ENCODE data around the gene CLOCK. TPM values are rescaled to one million over a fixed set of nuclear protein-coding genes. Genes with fewer than 3 reads are reported as not detected.

The CLOCK gene
- total RNA-seq, 1 experiment from 2014 or later, result 36.6 TPM

DNA sequence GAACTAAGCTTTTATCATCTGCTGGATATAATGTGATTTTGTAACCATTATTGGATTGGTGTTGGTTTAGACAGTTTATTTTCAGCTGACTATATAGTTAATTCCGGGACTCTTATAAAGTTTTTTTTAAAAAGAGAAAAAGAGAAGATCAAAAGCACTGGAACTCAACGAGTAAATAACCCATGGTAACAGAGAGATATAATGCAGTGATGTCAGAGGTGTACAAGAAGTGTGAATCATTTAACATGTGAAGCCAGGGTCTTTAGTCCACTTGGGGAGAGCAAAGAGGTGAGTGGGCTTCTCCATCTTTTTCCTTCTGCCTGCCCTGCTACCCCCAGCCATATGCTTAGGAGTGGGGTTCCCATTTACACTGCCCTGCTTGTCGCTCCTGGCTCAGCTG lies 147.7 kb downstream of the CLOCK start:
- DNase-seq, result no peak
- no peak overlapping the region for H3K27ac ChIP-seq
- H3K27me3 ChIP-seq, result no peaks in the 10 kb centered on the region
- no peaks in the 10 kb centered on the region for H3K9me3 ChIP-seq (replicated peaks)
- no peak overlapping the region for H3K4me3 ChIP-seq
- peaks cover 33% of the 10 kb centered on the region for H3K36me3 ChIP-seq
- peaks cover 14% of the 10 kb centered on the region for H3K4me1 ChIP-seq

DNA sequence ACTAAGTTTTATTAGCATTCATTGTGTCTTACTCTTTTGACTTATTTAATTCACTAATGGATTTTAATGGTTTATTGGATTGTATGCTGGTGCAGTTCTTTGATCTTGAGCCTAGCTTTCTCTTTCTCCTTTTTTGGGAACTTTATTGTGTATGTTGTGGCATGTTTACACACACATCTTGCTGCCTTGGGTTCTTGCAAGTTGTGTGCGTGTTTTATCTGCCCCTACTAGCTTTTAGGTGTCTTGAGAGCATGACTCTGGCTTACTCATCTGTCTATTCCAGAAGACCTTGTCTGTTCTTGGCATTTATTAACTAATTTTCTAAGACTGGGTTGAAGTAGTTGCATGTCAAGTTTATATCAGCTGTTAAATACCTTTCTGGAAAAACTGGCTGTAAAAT lies 148.2 kb downstream of the CLOCK start:
- Histone ChIP-seq H3K9me3 (replicated peaks) (no peaks in the 10 kb centered on the region), H3K4me1 (peaks cover 18% of the 10 kb centered on the region), H3K27me3 (no peaks in the 10 kb centered on the region), H3K36me3 (peaks cover 30% of the 10 kb centered on the region), H3K27ac (no peak overlapping the region), H3K4me3 (peak overlapping the region; percentile 95)
- no peak for DNase-seq

DNA sequence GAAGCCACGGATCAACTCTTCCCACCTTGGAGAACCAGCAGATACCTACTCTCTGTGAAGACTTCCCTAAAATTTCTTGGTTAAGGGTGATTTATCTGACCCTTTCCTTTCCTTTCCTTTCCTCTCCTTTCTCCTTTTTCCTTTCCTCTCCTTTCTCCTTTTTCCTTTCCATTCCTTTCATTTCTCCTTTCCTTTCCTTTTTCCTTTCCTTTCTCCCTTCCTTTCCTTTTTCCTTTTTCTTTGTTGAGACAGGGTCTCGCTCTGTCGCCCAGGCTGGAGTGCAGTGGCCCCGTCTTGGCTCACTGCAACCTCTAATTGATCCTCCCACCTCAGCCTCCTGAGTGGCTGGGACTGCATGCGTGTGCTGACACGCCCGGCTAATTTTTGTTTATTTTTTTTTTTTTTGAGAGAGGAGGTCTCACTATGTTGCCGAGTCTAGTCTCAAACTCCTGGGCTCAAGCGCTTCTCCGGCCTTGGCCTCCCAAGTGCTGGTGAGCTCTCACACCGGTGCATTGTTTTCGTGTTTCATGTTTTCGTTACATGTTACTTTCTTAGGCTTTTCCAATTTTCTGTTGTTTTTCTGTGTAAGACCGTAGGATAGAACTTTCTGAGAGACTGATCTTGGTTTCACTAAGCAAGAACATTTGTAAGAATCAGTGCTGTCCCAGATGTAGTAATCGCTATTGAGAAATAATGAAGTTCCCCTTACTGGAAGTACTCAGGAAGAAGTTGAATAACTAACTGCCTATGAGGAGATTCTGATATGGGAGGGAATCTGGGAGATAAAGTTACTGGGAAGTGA lies 149.0 kb downstream of the CLOCK start:
- H3K27ac ChIP-seq, result no peak overlapping the region; the same call in 1 of the 2 replicates
- peak in 1 of 2 experiments; percentile 28 for DNase-seq
- no peaks in the 10 kb centered on the region for H3K27me3 ChIP-seq
- H3K4me1 ChIP-seq, result peaks cover 24% of the 10 kb centered on the region
- H3K36me3 ChIP-seq, result peaks cover 25% of the 10 kb centered on the region
- no peaks in the 10 kb centered on the region for H3K9me3 ChIP-seq (replicated peaks)
- peak overlapping the region; percentile 95 for H3K4me3 ChIP-seq

DNA sequence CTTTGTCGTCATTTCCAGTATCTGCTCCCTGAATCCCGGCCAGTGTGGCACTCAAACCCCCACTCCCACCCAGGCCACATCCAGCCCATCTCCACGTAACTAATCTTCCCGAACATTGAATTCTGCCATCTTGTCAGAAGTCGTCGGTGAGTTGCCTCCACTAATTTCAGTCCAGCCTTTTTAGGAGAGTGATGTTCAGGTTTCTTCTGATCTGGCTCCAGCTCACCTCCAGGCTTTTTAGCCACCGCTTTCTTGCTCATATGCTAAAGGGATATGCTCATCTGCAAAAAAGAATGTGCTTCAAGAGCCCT lies 149.6 kb downstream of the CLOCK start:
- Histone ChIP-seq H3K27me3 (no peaks in the 10 kb centered on the region), H3K4me1 (peaks cover 24% of the 10 kb centered on the region), H3K9me3 (replicated peaks) (no peaks in the 10 kb centered on the region), H3K27ac (peak overlapping the region; percentile 75), H3K36me3 (peaks cover 25% of the 10 kb centered on the region), H3K4me3 (peak overlapping the region; percentile 95)
- peak in 1 of 2 experiments; percentile 42 for DNase-seq

DNA sequence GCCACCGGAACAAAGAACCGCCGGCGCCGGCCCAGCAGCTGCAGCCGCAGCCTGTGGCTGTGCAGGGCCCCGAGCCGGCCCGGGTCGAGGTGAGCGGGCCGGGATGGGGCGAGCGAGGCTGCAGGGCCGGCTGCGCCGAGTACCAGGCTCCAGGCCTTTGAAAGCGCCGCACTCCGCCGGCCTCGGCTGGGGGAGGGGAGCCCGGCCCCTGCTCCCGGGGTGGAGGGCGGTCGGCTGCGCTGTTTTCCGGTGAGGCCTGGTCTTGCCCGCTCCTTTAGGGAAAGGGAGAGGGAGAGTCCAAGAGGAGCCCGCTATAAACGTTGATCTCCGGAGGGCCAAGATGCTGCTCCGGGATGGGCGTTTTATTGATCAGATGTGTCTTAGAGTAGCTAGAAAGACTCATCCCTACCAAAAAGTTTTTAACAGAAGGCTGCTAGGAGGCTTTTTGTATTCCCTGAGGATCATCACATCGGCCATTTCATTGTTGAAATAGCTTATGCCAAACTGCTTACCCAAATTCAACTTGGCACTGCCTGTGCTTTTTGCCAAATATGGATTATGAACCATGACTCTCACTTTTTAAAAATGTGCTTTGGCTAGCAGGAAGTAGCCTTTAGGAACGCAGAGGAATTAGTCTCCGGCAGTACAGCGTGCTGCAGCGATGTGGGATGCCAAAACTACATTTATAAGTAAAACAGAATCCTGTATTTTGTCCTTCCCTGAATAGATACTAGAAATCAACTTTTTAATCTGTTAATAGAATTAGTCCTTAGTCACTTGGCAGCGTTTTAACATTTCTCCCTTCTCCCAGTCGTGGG lies 150.2 kb downstream of the CLOCK start:
- H3K9me3 ChIP-seq (replicated peaks), result no peaks in the 10 kb centered on the region
- H3K27me3 ChIP-seq, result no peaks in the 10 kb centered on the region
- H3K4me1 ChIP-seq, result peaks cover 24% of the 10 kb centered on the region
- peaks cover 23% of the 10 kb centered on the region for H3K36me3 ChIP-seq
- DNase-seq, result peak; percentile 62 to 69
- H3K4me3 ChIP-seq, result peak overlapping the region; percentile 95
- H3K27ac ChIP-seq, result peak overlapping the region; percentile 75

DNA sequence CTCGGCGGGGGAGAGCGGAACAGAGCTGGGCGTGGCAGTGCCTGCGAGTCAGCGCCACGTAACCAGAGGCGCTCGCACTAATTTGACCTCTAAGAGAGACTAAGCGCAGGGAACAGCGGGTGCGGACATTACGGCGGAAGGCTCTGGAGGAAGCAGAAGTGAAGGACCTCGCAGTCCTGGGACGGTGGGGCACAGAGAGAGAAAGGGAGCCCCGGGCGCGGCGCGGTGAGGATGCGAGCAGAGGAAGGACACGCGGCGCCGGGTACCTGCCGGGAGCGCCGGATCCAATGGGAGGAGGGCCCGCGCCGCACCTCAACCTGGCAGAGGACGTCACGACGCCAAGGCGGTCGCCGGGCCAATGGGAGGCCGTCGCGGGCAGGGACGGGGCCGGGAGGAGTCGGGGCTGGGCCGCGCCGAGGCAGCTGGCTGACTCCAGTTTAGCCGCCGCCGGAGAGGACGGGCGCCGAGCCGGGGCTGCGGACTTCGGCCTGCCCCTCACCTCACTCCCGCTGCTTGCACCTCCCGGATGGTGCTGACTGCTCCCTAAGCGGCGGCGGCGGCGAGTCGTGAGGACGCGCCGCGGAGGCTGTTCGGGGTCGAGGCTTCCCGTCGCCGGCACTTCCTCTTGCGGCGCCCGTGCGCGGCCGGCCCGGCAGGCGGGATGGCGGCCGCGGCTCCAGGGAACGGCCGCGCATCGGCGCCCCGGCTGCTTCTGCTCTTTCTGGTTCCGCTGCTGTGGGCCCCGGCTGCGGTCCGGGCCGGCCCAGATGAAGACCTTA lies 151.0 kb downstream of the CLOCK start, which contains the start of gene TMEM165:
TMEM165 (plus strand) TSS at position 429 of the 779 bp plus-strand sequence; CDS start at position 662, 233 bp downstream.
- no peaks in the 10 kb centered on the region for H3K9me3 ChIP-seq (replicated peaks)
- H3K4me1 ChIP-seq, result peaks cover 24% of the 10 kb centered on the region
- peak; percentile 92 for DNase-seq
- peaks cover 16% of the 10 kb centered on the region for H3K36me3 ChIP-seq
- peak within 1 kb of the TSS; percentile 75 for H3K27ac ChIP-seq
- no peaks in the 10 kb centered on the region for H3K27me3 ChIP-seq
- H3K4me3 ChIP-seq, result peak within 1 kb of the TSS; percentile 95

DNA sequence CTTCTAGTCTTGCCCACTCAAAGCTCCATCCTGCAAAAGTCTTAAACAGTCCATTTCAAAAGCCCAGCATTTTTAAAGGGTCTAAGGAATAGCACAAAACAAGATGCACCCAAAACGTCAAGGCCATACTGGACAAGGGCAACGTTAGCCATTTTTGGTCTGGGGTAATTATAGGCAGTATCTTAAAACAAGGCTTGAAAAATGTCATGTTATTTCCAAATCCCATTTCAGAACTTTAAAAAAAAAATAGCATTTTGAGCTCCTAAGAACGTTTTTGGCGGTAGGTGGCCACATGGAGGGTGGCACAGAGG lies 151.5 kb downstream of the CLOCK start:
- no peaks in the 10 kb centered on the region for H3K9me3 ChIP-seq (replicated peaks)
- H3K4me1 ChIP-seq, result peaks cover 24% of the 10 kb centered on the region
- H3K27me3 ChIP-seq, result no peaks in the 10 kb centered on the region
- H3K36me3 ChIP-seq, result peaks cover 12% of the 10 kb centered on the region
- H3K4me3 ChIP-seq, result peak overlapping the region; percentile 95
- peak overlapping the region; percentile 75 for H3K27ac ChIP-seq
- no peak for DNase-seq

DNA sequence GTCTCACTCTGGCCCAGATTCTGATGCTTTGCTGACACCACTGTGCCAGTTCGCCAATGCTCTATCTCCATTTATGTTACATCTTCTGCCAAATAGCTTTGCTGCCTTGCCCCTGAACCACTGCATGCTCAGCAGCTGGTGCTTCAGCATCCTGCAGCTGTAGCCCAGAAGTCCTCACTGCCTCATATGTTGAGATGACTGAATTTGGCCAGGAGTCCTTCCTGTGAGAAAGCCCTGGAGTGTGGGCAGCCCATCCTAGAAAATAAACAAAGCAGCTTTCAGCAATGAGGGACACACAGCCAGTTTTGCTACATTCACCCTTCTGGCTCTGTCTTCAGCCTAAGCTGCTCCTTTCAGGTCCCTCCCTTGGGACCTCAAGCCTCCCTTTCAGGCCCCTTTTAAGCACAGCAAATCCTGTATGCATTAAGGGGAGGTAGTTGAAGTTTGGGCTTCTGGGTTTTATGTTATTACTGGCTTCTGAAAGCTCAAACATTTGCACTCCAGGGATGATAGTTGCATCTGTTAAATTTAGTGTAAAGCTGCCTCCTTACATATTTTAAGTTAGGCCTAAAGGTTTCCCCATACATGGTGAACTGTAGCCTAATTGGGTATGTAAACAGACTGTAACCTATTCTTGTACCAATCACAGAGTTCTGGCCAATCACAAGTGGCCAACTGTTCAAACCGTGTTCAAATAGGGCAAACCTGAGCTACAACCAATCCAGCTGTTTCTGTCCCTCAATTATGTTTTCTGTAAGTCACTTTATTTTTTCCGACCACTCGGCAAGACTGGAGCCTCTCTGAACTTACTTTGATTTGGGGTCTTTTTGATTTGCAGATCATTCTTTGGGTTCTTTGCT lies 153.0 kb downstream of the CLOCK start:
- no peak overlapping the region for H3K4me3 ChIP-seq
- H3K27me3 ChIP-seq, result no peaks in the 10 kb centered on the region
- H3K4me1 ChIP-seq, result peaks cover 24% of the 10 kb centered on the region
- no peaks in the 10 kb centered on the region for H3K9me3 ChIP-seq (replicated peaks)
- peak overlapping the region; percentile 84 for H3K27ac ChIP-seq
- peaks cover 2% of the 10 kb centered on the region; the same call in 1 of the 2 replicates for H3K36me3 ChIP-seq
- DNase-seq, result peak; percentile 73 to 93

DNA sequence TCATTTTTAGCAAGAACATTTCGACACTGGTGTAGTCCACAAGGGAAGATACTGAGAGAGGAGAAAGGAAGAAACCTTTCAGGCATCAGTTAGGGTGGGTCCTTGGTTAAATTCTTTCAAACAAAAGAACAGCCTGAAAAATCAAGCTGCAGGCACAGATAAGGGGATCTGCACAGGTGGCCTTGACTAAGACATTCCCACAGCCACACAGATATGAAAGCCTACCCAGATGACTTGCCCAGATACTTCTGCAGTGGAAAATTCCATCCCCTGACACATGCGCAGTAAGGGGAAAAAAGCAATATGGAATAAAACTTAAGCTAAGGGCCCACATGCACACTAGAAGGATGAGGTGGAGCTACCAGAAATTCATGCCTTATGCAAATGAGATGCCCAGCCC lies 159.9 kb downstream of the CLOCK start:
- Histone ChIP-seq H3K27me3 (no peaks in the 10 kb centered on the region), H3K4me1 (no peaks in the 10 kb centered on the region), H3K27ac (no peak overlapping the region), H3K9me3 (replicated peaks) (no peaks in the 10 kb centered on the region), H3K36me3 (no peaks in the 10 kb centered on the region), H3K4me3 (no peak overlapping the region)
- DNase-seq, result no peak

DNA sequence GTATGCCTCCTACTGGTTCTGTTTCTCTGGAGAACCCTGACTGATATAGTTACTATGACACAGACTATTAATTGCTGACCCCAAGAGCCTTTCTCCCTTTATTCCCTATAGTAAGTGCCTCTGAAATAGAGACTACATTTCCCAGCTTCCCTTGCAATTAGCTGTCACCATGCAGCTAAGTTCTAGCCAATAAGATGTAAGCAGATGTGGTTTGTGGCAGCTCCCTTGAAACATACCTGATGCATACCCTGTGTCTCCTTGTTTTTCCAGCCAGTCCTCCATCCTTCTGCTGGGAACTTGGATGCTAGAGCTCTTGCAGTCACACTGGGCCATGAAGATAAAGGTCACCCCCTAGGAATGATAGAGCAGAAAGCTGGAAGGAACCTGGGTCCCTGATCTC lies 160.6 kb downstream of the CLOCK start:
- Histone ChIP-seq H3K4me1 (no peaks in the 10 kb centered on the region), H3K36me3 (no peaks in the 10 kb centered on the region), H3K9me3 (replicated peaks) (no peaks in the 10 kb centered on the region), H3K27ac (no peak overlapping the region), H3K4me3 (no peak overlapping the region), H3K27me3 (no peaks in the 10 kb centered on the region)
- DNase-seq, result peak in 1 of 2 experiments; percentile 38

DNA sequence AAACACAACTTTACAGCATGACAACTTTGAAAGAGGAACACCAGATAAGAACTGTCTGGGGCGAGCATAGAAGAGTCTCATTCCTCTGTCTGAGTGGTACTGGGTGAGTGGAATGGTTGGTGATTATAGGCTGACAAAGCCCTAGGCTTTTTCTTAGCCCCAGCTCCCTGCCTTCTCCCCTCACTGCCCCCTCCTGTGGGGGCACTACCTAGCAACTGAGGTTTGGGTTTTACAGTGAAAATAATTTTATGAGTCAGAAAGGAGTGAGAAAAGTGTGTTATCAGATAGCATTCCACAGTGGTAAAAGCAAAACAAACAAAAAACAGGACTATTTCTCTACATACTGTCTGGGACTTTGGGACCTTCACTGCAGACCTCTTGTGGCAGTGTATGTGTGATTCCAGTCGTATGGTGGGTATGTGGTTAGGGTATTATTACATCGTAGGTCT lies 161.5 kb downstream of the CLOCK start:
- no peak for DNase-seq

DNA sequence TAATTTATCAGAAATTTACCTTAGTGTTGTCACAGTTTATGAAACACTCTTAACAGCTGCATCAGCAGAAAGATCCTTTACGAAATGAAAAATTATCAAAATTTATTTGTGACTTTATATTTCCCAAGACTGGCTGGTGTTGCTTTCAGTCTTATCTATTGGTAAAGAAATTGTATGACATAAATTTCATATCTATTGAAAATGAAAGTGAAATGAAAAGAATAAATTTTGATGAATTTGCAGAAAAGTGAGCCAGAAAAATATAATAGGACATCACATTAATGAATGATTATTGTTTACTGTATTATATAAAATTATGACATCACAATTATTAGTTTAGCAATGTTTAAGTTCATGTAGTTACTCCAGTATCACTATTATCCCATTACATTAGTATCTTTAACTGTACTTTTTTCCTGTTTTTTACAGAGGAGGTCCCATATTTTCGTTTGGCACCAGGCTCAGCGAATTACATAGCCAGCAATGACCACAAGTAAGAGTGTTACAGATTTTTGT lies 164.2 kb downstream of the CLOCK start:
- no peaks in the 10 kb centered on the region for H3K36me3 ChIP-seq
- DNase-seq, result no peak
- no peak overlapping the region for H3K4me3 ChIP-seq
- H3K27ac ChIP-seq, result no peak overlapping the region
- H3K4me1 ChIP-seq, result no peaks in the 10 kb centered on the region
- no peaks in the 10 kb centered on the region for H3K9me3 ChIP-seq (replicated peaks)
- H3K27me3 ChIP-seq, result no peaks in the 10 kb centered on the region

More for the DNA sequence above, 161.5 kb downstream of the CLOCK start:
- H3K36me3 ChIP-seq, result no peaks in the 10 kb centered on the region
- H3K27ac ChIP-seq, result no peak overlapping the region
- H3K4me3 ChIP-seq, result no peak overlapping the region
- H3K4me1 ChIP-seq, result no peaks in the 10 kb centered on the region
- no peaks in the 10 kb centered on the region for H3K27me3 ChIP-seq
- no peaks in the 10 kb centered on the region for H3K9me3 ChIP-seq (replicated peaks)

DNA sequence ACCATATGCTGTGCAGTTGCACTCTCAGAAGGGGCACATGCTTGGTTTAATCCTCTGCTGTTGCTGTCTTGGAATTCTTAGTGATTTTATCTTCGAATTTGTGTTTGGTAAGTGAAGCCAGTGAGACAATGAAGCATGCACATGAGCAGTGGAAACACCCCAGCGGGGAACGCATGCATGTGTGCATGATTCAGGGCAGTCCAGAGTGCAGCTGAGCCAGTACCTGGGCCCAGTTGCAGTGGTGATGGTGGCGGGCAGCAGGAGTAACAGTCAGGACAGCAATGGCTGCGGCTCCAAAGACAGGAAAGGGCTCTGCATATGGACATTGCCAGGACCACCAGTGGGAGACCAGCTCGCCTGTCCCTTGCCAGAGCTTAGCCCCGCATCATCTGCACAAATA lies 165.2 kb downstream of the CLOCK start:
- DNase-seq, result no peak
- H3K4me1 ChIP-seq, result no peaks in the 10 kb centered on the region
- H3K27ac ChIP-seq, result no peak overlapping the region
- H3K27me3 ChIP-seq, result no peaks in the 10 kb centered on the region
- no peaks in the 10 kb centered on the region for H3K9me3 ChIP-seq (replicated peaks)
- no peak overlapping the region for H3K4me3 ChIP-seq
- H3K36me3 ChIP-seq, result no peaks in the 10 kb centered on the region

DNA sequence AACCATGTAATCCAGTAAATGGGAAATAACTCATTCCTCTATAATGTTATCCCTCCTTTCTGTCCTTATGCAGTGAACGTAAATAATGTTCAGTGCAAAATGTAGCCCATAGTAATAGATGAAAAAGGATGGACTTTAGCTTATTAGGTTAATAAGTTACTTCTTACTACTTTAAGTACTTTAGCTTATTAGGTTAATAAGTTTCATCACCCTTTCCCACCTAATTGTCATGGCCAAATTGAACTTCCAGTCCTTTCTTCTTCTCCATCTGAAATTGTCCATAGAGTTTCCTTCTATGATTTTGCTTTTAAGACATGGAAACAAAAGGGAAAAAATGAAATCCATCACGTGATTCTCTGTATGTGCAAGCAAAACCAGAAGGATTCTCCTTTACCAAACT lies 166.1 kb downstream of the CLOCK start:
- Histone ChIP-seq H3K36me3 (no peaks in the 10 kb centered on the region), H3K27me3 (no peaks in the 10 kb centered on the region), H3K9me3 (replicated peaks) (no peaks in the 10 kb centered on the region), H3K4me3 (no peak overlapping the region), H3K27ac (no peak overlapping the region), H3K4me1 (no peaks in the 10 kb centered on the region)
- no peak for DNase-seq
